ENCODE measurements around the gene SYNDIG1L.

SYNDIG1L gene

GRCh38 chr14:74413627-74414026 lies 12.4 kb downstream of the SYNDIG1L start:
- H3K4me1 ChIP-seq (ENCODE audit: control insufficient read depth, insufficient read depth, low read length), result no peaks in the 10 kb centered on the region
- no peak overlapping the region for H3K4me3 ChIP-seq (ENCODE audit: low read length)
- H3K4me2 ChIP-seq (ENCODE audit: low read length), result no peak overlapping the region
- no peaks in the 10 kb centered on the region for H3K36me3 ChIP-seq (ENCODE audit: insufficient read depth, low read length)
- H3K9me3 ChIP-seq (replicated peaks; ENCODE audit: low read length), result no peaks in the 10 kb centered on the region
- H3K27me3 ChIP-seq (ENCODE audit: control insufficient read depth, insufficient read depth, low read length), result peaks cover 91% of the 10 kb centered on the region
- H3K9ac ChIP-seq (ENCODE audit: low read depth, low read length), result no peak overlapping the region

- H3K4me3 ChIP-seq (ENCODE audit: low read length), result no peak overlapping the region
- peaks cover 87% of the 10 kb centered on the region for H3K27me3 ChIP-seq (ENCODE audit: control insufficient read depth, insufficient read depth, low read length)
- H3K4me1 ChIP-seq (ENCODE audit: control insufficient read depth, insufficient read depth, low read length), result no peaks in the 10 kb centered on the region
- no peaks in the 10 kb centered on the region for H3K9me3 ChIP-seq (replicated peaks; ENCODE audit: low read length)
- no peaks in the 10 kb centered on the region for H3K36me3 ChIP-seq (ENCODE audit: insufficient read depth, low read length)
- no peak overlapping the region for H3K9ac ChIP-seq (ENCODE audit: low read depth, low read length)
- H3K4me2 ChIP-seq (ENCODE audit: low read length), result no peak overlapping the region
Measured at GRCh38 chr14:74412753-74413152, 13.3 kb downstream of the SYNDIG1L start.

- Histone ChIP-seq H3K27me3 (ENCODE audit: control insufficient read depth, insufficient read depth, low read length) (peaks cover 82% of the 10 kb centered on the region), H3K36me3 (ENCODE audit: insufficient read depth, low read length) (no peaks in the 10 kb centered on the region), H3K4me3 (ENCODE audit: low read length) (no peak overlapping the region), H3K9ac (ENCODE audit: low read depth, low read length) (no peak overlapping the region), H3K4me1 (ENCODE audit: control insufficient read depth, insufficient read depth, low read length) (no peaks in the 10 kb centered on the region), H3K9me3 (replicated peaks; ENCODE audit: low read length) (no peaks in the 10 kb centered on the region), H3K4me2 (ENCODE audit: low read length) (no peak overlapping the region)
Measured at GRCh38 chr14:74411671-74412070, 14.3 kb downstream of the SYNDIG1L start.

GRCh38 chr14:74409441-74409840 lies 16.6 kb downstream of the SYNDIG1L start:
- peaks cover 83% of the 10 kb centered on the region for H3K27me3 ChIP-seq (ENCODE audit: control insufficient read depth, insufficient read depth, low read length)

GRCh38 chr14:74408870-74409269 lies 17.1 kb downstream of the SYNDIG1L start:
- peaks cover 78% of the 10 kb centered on the region for H3K27me3 ChIP-seq (ENCODE audit: control insufficient read depth, insufficient read depth, low read length)

More at GRCh38 chr14:74409441-74409840, 16.6 kb downstream of the SYNDIG1L start:
- no peak overlapping the region for H3K9ac ChIP-seq (ENCODE audit: low read depth, low read length)
- no peak overlapping the region for H3K4me2 ChIP-seq (ENCODE audit: low read length)
- no peak overlapping the region for H3K4me3 ChIP-seq (ENCODE audit: low read length)
- no peaks in the 10 kb centered on the region for H3K36me3 ChIP-seq (ENCODE audit: insufficient read depth, low read length)
- no peaks in the 10 kb centered on the region for H3K9me3 ChIP-seq (replicated peaks; ENCODE audit: low read length)
- H3K4me1 ChIP-seq (ENCODE audit: control insufficient read depth, insufficient read depth, low read length), result no peaks in the 10 kb centered on the region

GRCh38 chr14:74407801-74408154 lies 18.2 kb downstream of the SYNDIG1L start:
- Histone ChIP-seq H3K27me3 (ENCODE audit: control insufficient read depth, insufficient read depth, low read length) (peaks cover 76% of the 10 kb centered on the region), H3K36me3 (ENCODE audit: insufficient read depth, low read length) (no peaks in the 10 kb centered on the region), H3K4me3 (ENCODE audit: low read length) (no peak overlapping the region), H3K4me1 (ENCODE audit: control insufficient read depth, insufficient read depth, low read length) (no peaks in the 10 kb centered on the region), H3K9ac (ENCODE audit: low read depth, low read length) (no peak overlapping the region), H3K9me3 (replicated peaks; ENCODE audit: low read length) (no peaks in the 10 kb centered on the region), H3K4me2 (ENCODE audit: low read length) (no peak overlapping the region)

More at GRCh38 chr14:74408870-74409269, 17.1 kb downstream of the SYNDIG1L start:
- Histone ChIP-seq H3K4me1 (ENCODE audit: control insufficient read depth, insufficient read depth, low read length) (no peaks in the 10 kb centered on the region), H3K4me2 (ENCODE audit: low read length) (no peak overlapping the region), H3K9ac (ENCODE audit: low read depth, low read length) (no peak overlapping the region), H3K36me3 (ENCODE audit: insufficient read depth, low read length) (no peaks in the 10 kb centered on the region), H3K4me3 (ENCODE audit: low read length) (no peak overlapping the region), H3K9me3 (replicated peaks; ENCODE audit: low read length) (no peaks in the 10 kb centered on the region)

GRCh38 chr14:74407021-74407800 lies 18.8 kb downstream of the SYNDIG1L start:
- H3K9me3 ChIP-seq (replicated peaks; ENCODE audit: low read length), result no peaks in the 10 kb centered on the region
- no peak overlapping the region for H3K4me3 ChIP-seq (ENCODE audit: low read length)
- H3K4me1 ChIP-seq (ENCODE audit: control insufficient read depth, insufficient read depth, low read length), result no peaks in the 10 kb centered on the region
- H3K27me3 ChIP-seq (ENCODE audit: control insufficient read depth, insufficient read depth, low read length), result peaks cover 76% of the 10 kb centered on the region
- H3K4me2 ChIP-seq (ENCODE audit: low read length), result no peak overlapping the region
- no peak overlapping the region for H3K9ac ChIP-seq (ENCODE audit: low read depth, low read length)
- H3K36me3 ChIP-seq (ENCODE audit: insufficient read depth, low read length), result no peaks in the 10 kb centered on the region

- Histone ChIP-seq H3K9me3 (replicated peaks; ENCODE audit: low read length) (no peaks in the 10 kb centered on the region), H3K36me3 (ENCODE audit: insufficient read depth, low read length) (no peaks in the 10 kb centered on the region), H3K4me3 (ENCODE audit: low read length) (no peak overlapping the region), H3K4me1 (ENCODE audit: control insufficient read depth, insufficient read depth, low read length) (no peaks in the 10 kb centered on the region), H3K27me3 (ENCODE audit: control insufficient read depth, insufficient read depth, low read length) (peaks cover 77% of the 10 kb centered on the region), H3K9ac (ENCODE audit: low read depth, low read length) (no peak overlapping the region), H3K4me2 (ENCODE audit: low read length) (no peak overlapping the region)
Measured at GRCh38 chr14:74405663-74406062, 20.3 kb downstream of the SYNDIG1L start.

GRCh38 chr14:74404435-74404834 lies 21.6 kb downstream of the SYNDIG1L start:
- Histone ChIP-seq H3K36me3 (ENCODE audit: insufficient read depth, low read length) (no peaks in the 10 kb centered on the region), H3K4me1 (ENCODE audit: control insufficient read depth, insufficient read depth, low read length) (no peaks in the 10 kb centered on the region), H3K4me2 (ENCODE audit: low read length) (no peak overlapping the region), H3K9me3 (replicated peaks; ENCODE audit: low read length) (no peaks in the 10 kb centered on the region), H3K27me3 (ENCODE audit: control insufficient read depth, insufficient read depth, low read length) (peaks cover 79% of the 10 kb centered on the region), H3K9ac (ENCODE audit: low read depth, low read length) (no peak overlapping the region), H3K4me3 (ENCODE audit: low read length) (no peak overlapping the region)

GRCh38 chr14:74403619-74404417 lies 22.2 kb downstream of the SYNDIG1L start:
- H3K4me3 ChIP-seq (ENCODE audit: low read length), result no peak overlapping the region
- peaks cover 82% of the 10 kb centered on the region for H3K27me3 ChIP-seq (ENCODE audit: control insufficient read depth, insufficient read depth, low read length)
- no peaks in the 10 kb centered on the region for H3K4me1 ChIP-seq (ENCODE audit: control insufficient read depth, insufficient read depth, low read length)
- H3K9me3 ChIP-seq (replicated peaks; ENCODE audit: low read length), result no peaks in the 10 kb centered on the region
- no peak overlapping the region for H3K9ac ChIP-seq (ENCODE audit: low read depth, low read length)
- H3K36me3 ChIP-seq (ENCODE audit: insufficient read depth, low read length), result no peaks in the 10 kb centered on the region
- H3K4me2 ChIP-seq (ENCODE audit: low read length), result no peak overlapping the region

GRCh38 chr14:74402401-74403251 lies 23.4 kb downstream of the SYNDIG1L start:
- Histone ChIP-seq H3K36me3 (ENCODE audit: insufficient read depth, low read length) (no peaks in the 10 kb centered on the region), H3K4me1 (ENCODE audit: control insufficient read depth, insufficient read depth, low read length) (no peaks in the 10 kb centered on the region), H3K9ac (ENCODE audit: low read depth, low read length) (no peak overlapping the region), H3K4me3 (ENCODE audit: low read length) (no peak overlapping the region), H3K27me3 (ENCODE audit: control insufficient read depth, insufficient read depth, low read length) (peaks cover 87% of the 10 kb centered on the region), H3K9me3 (replicated peaks; ENCODE audit: low read length) (no peaks in the 10 kb centered on the region), H3K4me2 (ENCODE audit: low read length) (no peak overlapping the region)

All from skeletal muscle satellite cell (primary cell).